ENCODE data around the gene EOGT. TPM values are rescaled to one million over a fixed set of nuclear protein-coding genes. Genes with fewer than 3 reads are reported as not detected.

EOGT gene
- total RNA-seq, 4 donors from 2014 or later: 13.3 to 25.2 (median 20.1) TPM

DNA sequence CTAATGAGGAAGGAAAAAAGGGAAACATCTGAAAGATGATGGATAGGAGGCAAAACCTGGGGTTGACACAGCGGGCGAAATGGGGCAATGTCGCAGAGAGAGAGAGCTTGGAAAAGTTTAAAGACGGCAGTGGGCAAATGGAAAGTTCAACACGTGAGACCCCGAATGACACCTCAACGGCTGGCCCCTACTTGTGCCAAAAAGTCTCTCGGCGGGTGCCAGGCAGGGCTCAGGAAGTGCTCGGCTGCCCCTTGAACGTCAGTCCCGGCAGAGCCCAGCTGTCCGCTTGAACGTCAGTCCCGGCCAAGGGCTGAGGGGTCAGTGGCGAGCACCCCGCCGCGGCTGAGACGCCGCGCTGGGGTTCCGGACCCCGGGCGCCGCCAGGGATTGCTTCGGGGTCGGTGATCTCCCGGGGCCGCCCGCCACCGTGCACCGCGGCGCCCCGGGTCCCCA is 658 bp downstream of the EOGT start:
- Histone ChIP-seq H3K9me3 (no peaks in the 10 kb centered on the region), H3K4me3 (peak overlapping the region; percentile 73 to 88 (median 80)), H3K4me1 (peaks cover 40% of the 10 kb centered on the region in 2 donors), H3K27me3 (no peaks in the 10 kb centered on the region), H3K36me3 (peaks cover 0 to 18% of the 10 kb centered on the region in 2 donors), H3K27ac (peak overlapping the region; percentile 90 to 100 (median 98))
- peak; percentile 69 to 71 for ATAC-seq
- in situ Hi-C loops (cut with MboI; ENCODE audit: low sequenced_read_pairs in 4 of 4): loop anchor here in 3 of 4 donors (10.0 to 25.0 kb wide), 2 partner anchors 292 to 299 kb away; no protein-coding TSS in a partner anchor
- intact Hi-C loops (cut with DNase I; ENCODE audit: low total_unique reads): loop anchor here (1.0 to 5.0 kb wide), 4 partner anchors 39 to 294 kb away; partner anchors contain the start of gene TMF1
- peak; percentile 30 to 67 for DNase-seq
- peak in 1 of 2 donors; percentile 67 for TF ChIP-seq POLR2A (IDR thresholded peaks at IDR 0.05)
- TF ChIP-seq, protein P1, sequence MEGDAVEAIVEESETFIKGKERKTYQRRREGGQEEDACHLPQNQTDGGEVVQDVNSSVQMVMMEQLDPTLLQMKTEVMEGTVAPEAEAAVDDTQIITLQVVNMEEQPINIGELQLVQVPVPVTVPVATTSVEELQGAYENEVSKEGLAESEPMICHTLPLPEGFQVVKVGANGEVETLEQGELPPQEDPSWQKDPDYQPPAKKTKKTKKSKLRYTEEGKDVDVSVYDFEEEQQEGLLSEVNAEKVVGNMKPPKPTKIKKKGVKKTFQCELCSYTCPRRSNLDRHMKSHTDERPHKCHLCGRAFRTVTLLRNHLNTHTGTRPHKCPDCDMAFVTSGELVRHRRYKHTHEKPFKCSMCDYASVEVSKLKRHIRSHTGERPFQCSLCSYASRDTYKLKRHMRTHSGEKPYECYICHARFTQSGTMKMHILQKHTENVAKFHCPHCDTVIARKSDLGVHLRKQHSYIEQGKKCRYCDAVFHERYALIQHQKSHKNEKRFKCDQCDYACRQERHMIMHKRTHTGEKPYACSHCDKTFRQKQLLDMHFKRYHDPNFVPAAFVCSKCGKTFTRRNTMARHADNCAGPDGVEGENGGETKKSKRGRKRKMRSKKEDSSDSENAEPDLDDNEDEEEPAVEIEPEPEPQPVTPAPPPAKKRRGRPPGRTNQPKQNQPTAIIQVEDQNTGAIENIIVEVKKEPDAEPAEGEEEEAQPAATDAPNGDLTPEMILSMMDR (IDR thresholded peaks at IDR 0.05 in 4 of 5, conservative IDR thresholded peaks at IDR 0.05 in 1 of 5): peak in 1 of 5 experiments; percentile 31

DNA sequence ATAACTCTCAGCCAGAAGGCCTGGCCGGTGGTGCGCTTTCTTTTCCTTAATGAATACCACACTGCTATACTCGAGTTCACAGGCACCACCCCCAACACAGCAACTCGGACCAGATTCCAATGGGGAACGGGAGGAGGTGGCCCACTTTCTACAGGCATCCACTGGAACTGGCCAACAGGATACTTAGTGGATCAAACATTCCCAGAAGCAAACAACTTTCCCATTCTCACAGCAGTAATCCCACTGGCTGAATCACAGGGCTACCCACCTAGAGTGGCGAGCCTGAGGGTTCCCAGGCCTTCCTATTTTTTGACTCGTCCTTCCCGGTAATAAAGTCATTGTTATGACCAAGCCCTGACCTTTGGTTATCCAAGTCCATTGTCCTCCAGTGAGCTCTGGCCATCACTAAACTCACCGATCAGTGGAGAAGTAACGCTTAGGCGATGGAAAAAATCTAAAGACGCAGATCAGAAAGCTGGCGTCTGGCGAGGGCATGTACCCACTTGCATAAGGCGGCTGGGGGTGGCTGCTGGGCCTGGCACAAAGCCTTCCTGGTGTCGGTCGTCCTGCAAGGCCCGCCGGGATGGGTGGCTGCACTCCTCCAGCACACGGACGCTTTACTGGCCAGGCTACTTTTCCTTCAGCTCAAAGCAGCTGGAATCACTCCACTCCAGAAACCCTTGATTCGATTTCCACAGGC is 1.2 kb downstream of the EOGT start:
- ATAC-seq: peak; percentile 3 to 16
- in situ Hi-C loops (cut with MboI; ENCODE audit: low sequenced_read_pairs in 4 of 4): loop anchor here in 3 of 4 donors (10.0 to 25.0 kb wide), 2 partner anchors 293 to 300 kb away; no protein-coding TSS in a partner anchor

DNA sequence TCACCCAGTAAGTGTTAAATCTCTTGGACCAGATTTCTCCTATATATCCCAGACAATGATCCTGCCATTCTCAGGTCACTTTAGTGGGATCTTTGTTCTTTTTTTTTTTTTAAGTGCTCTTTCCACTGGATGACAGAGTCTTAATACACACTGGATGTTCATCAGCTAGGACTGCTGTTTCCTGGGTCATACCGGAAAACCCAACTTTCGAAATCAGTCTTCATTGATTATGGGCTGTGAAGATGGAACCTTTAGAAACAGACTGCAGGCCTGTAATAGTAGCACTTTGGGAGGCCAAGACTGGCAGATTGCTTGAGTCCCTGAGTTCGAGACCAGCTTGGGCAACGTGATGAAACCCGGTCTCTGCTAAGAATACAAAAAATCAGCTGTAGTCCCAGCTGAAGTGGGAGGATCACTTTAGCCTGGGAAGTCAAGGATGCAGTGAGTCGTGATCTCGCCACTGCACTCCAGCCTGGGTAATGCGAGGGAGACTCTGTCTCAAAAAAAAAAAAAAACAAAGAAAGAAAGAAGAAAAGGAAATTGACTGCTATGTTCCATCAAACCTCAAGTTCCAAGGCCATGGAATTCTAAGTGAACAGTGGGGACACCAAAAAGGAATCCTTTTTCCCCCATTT is 2.3 kb downstream of the EOGT start:
- intact Hi-C loops (cut with DNase I; ENCODE audit: low total_unique reads) (loop anchor here (5.0 kb wide), 1 partner anchor 131 kb away; no protein-coding TSS in a partner anchor), in situ Hi-C loops (cut with MboI; ENCODE audit: low sequenced_read_pairs in 4 of 4) (loop anchor here in 3 of 4 donors (10.0 to 25.0 kb wide), 2 partner anchors 294 to 301 kb away; no protein-coding TSS in a partner anchor)
- DNase-seq (no peak), ATAC-seq (no peak)
- TF ChIP-seq, protein P1 (IDR thresholded peaks at IDR 0.05 in 4 of 5, conservative IDR thresholded peaks at IDR 0.05 in 1 of 5): no peak
- no peak for TF ChIP-seq POLR2A (IDR thresholded peaks at IDR 0.05)
- Histone ChIP-seq H3K4me1 (peaks cover 40% of the 10 kb centered on the region in 2 donors), H3K27ac (peak overlapping the region; percentile 90 to 100 (median 98)), H3K36me3 (peaks cover 0 to 34% of the 10 kb centered on the region in 2 donors), H3K9me3 (no peaks in the 10 kb centered on the region), H3K27me3 (no peaks in the 10 kb centered on the region), H3K4me3 (no peak overlapping the region)

More for the DNA sequence above, 1.2 kb downstream of the EOGT start:
- Histone ChIP-seq H3K4me1 (peaks cover 40% of the 10 kb centered on the region in 2 donors), H3K27ac (peak overlapping the region; percentile 90 to 100 (median 98)), H3K27me3 (no peaks in the 10 kb centered on the region), H3K36me3 (peaks cover 0 to 24% of the 10 kb centered on the region in 2 donors), H3K9me3 (no peaks in the 10 kb centered on the region), H3K4me3 (peak overlapping the region; percentile 73 to 88 (median 80))
- intact Hi-C loops (cut with DNase I; ENCODE audit: low total_unique reads): loop anchor here (2.0 to 5.0 kb wide), 2 partner anchors 130 to 295 kb away; no protein-coding TSS in a partner anchor
- peak in 1 of 2 donors; percentile 58 for DNase-seq
- no peak for TF ChIP-seq POLR2A (IDR thresholded peaks at IDR 0.05)
- TF ChIP-seq, protein P1 (IDR thresholded peaks at IDR 0.05 in 4 of 5, conservative IDR thresholded peaks at IDR 0.05 in 1 of 5): no peak

DNA sequence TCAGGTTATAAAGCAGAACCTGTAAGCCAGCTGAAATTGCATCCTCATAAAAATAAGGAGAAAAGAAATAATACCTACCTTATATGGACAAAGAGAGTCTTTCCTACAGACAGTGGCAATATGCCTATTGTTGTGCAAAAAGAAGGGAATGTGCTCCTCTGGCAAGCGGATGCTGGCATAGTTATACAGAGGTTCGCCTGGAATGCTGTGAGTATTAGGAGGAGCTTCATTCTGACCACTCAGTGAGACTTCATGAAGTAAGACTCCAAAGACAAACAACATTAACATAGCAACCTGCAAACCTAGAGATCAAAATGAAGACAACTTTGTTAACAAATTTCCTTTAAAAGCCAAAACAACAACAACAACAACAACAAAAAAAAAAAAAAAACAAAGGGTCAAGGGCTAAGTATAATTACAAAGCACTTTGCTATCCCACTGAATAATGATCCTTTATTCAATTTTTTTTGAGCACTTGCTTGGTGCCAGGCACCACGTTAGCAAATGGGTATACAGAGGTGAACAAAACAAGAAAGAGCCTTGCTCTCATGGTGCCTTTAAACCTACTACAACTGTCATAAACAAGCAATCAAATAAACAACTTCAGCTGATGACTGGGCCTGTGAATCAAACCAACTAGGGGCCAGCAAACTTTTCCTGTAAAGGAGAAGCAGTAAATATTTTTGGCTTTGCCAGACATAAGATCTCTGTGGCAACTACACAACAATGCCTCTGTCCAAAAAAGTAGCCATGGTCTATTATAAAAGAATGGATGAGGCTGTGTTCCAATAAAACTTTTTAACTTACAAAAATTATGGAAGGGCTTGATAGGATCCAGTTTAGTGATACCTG is 3.7 kb downstream of the EOGT start:
- H3K27ac ChIP-seq: peak overlapping the region; percentile 3 to 32 (median 18)
- ATAC-seq (no peak), DNase-seq (no peak)
- no peak for TF ChIP-seq POLR2A (IDR thresholded peaks at IDR 0.05)
- TF ChIP-seq, protein P1 (IDR thresholded peaks at IDR 0.05 in 4 of 5, conservative IDR thresholded peaks at IDR 0.05 in 1 of 5): no peak
- in situ Hi-C loops (cut with MboI; ENCODE audit: low sequenced_read_pairs in 4 of 4): loop anchor here in 3 of 4 donors (10.0 to 25.0 kb wide), 2 partner anchors 295 to 303 kb away; no protein-coding TSS in a partner anchor
- intact Hi-C loops (cut with DNase I; ENCODE audit: low total_unique reads): loop anchor here (5.0 kb wide), 1 partner anchor 133 kb away; no protein-coding TSS in a partner anchor
- no peaks in the 10 kb centered on the region for H3K9me3 ChIP-seq
- H3K4me3 ChIP-seq: no peak overlapping the region
- peaks cover 0 to 44% of the 10 kb centered on the region in 2 donors for H3K36me3 ChIP-seq
- H3K4me1 ChIP-seq: peaks cover 32 to 37% of the 10 kb centered on the region in 2 donors
- no peaks in the 10 kb centered on the region for H3K27me3 ChIP-seq
